ENCODE results near the gene TRAF3.

Gene TRAF3

GRCh38 chr14:102943454-102943853 is 166.2 kb downstream of the TRAF3 start:
- DNase-seq: no peak

GRCh38 chr14:102943979-102944378 is 166.7 kb downstream of the TRAF3 start:
- no peak for DNase-seq

- no peak for DNase-seq
Measured at GRCh38 chr14:102944448-102945330, 167.4 kb downstream of the TRAF3 start.

DNA sequence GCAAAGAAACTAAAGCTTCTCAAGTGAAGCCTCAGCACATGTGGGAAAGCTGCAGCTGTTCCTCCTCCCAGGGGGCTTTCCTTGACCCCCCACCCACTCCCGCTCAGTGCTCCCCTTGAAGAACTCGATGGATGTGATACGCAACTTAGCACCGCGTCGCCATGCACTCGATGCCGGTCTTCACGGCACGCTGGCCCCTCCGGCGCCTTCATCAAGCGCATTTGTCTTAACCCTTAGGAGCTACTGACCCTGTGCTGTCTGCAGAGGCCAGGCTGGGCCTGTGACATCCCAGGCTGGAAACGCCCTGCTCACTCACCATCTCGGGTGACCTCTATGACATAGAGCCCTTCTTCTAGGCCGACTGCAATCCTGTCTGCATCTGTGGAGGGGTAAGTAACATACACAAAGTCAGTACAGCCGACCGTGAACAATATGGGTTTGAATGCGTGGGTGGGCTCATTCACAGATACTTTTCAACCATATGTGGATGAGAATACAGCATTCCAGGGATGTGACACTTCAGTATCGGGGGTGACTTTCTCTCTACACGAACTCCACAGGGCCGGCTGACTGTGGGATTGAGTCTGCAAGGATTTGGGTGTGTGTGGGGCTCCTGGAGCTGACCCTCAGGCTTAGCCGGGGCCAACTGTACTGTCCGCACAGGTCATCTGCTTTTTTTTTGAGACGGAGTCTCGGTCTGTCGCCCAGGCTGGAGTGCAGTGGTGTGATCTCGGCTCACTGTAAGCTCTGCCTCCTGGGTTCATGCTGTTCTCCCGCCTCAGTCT is 168.3 kb downstream of the TRAF3 start:
- DNase-seq: no peak

DNA sequence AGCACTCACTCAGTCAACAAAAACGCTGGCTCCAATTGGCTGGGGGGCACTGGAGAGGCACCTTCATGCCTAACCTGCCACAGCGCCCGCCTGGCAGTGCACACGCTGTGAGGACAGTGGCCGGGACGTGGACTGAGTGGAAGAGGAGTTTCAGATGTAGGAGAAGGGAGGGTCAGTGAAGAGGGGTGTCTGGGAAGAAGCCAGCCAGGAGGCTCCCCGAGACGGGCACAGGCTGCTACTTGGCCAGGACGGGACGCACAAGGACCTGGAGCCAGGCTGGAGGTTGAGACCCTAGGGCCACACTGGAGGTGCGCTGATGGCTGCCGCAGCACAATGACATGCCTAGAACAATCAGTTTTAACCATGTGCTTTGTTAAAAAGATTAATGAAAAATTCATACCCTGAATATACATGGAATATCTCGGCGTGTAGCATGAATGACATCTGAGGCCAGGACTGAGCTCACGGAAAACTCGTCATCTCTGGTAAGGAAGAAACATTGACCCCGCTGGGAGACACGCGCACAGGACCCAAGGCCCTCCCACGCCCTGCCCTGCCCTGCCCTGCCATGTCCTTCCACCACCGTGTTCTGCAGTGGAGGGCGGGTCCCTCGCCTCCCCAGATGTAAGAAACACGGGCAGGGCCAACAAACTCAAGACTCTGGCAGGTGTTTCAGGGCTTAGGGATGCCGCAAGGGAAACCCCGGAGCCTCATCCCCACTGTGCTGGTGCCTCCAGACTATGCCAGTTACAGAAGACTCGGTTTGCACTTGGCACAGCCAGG is 170.3 kb downstream of the TRAF3 start:
- DNase-seq: no peak

- DNase-seq: no peak
Measured at GRCh38 chr14:102948698-102949061, 171.4 kb downstream of the TRAF3 start.

DNA sequence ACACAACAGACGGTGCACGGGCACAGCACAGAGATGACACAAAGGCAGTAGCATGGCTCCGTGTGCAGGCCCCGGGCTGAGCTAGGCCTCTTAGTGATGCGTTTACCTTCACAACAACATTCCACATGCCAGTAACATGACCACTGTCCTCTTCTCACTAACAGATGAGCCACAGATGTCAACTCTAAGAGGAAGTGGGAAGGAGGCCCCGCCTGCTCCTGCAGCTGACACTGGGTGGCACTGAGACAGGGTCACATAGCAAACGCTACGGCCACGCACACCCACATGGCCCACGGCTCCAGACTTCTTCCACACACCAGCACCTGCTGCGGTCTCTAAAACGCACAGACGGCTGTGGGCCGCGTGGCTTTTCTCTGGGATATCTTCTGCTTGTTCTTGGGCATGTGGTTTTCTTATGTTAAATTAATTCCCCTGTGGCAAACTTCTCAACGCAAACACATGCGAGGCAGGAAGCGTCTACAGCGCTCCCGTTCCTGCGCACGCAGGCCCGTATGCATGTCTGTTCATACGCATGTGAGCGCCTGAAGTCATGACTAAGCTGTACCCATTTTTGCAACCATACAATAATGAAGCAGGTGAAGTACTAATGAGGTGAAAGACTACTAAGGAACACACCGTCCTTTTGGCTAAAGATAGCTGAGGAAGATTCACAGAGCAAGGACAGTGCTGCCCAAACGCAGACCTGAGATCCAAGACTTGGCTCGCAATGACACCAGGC is 172.0 kb downstream of the TRAF3 start:
- DNase-seq: no peak

- DNase-seq: no peak
Measured at GRCh38 chr14:102949801-102950451, 172.7 kb downstream of the TRAF3 start.

- no peak for DNase-seq
Measured at GRCh38 chr14:102951034-102951433, 173.8 kb downstream of the TRAF3 start.

- DNase-seq: no peak
Measured at GRCh38 chr14:102951799-102952198, 174.6 kb downstream of the TRAF3 start.

DNA sequence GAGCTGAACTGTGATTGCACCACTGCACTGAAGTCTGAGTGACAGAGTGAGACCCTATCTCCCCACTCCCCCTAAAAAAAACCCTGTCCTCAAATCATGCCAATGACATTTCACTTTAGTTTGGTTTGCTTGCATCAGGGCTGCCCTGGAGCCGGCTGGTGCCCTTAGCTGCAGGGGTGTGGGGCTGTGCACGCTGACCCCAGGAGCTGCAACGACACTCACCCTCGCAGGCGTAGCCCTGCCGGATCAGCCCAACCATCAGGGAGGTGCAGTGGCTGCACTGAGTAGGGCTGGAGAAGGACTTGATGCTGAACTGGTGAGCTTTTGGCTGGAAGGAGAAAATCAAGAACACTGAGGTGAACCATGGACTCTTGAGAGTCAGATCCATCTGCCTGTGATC is 175.0 kb downstream of the TRAF3 start:
- no peak for DNase-seq

DNA sequence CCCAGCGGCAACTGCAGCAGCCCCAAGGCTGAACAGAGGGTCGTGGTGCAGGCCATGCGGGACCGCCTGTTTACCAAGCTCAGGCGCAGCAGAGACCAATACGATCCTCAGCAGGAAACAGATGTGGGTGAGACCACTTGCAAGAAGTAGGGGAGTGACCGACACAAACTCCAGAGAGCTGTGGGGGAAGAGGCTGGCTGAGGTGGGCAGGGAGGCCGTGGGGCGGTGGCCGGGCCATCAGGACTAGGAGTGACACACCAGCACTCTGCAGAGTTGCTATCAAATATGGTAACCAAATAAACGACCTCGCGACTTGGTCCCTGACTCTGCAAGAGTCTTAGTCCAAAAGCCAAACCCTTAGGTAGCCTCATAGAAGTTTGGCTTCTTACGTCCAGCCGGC is 175.9 kb downstream of the TRAF3 start:
- no peak for DNase-seq

DNA sequence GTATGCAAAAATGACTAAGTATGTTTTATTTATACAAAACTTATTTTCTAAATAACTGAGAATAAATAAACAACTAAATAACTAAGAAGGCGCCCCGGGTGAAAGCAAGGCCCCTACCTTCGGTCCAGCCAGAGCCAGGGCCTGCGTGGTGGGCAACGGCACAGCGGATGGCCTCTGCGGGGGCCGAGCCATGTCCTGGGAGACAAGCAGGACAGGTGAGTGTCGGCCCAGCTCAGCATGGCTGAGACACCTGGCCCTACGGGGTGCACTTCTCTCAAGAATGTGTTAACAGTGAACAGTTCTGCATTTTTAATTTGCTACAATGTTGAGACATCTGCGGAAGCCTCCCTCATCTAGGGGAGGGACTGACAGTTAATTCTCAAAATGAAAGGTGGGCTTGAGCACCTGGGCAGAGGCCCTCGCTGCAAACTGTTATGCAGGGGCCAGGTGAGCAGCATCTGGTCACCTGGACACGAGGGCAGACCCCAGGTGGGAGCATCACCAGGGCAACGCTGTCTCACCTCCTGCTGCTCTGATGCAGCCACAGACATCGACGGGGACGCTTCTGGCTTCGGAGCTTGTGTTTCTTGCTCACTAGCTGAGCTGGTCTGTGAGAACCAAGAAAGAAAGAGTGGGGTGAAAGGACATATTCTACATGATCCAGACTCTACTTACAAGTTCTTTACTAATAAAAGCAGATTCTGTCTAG is 177.0 kb downstream of the TRAF3 start:
- DNase-seq: no peak

GRCh38 chr14:102955636-102956408 is 178.6 kb downstream of the TRAF3 start:
- no peak for DNase-seq

DNA sequence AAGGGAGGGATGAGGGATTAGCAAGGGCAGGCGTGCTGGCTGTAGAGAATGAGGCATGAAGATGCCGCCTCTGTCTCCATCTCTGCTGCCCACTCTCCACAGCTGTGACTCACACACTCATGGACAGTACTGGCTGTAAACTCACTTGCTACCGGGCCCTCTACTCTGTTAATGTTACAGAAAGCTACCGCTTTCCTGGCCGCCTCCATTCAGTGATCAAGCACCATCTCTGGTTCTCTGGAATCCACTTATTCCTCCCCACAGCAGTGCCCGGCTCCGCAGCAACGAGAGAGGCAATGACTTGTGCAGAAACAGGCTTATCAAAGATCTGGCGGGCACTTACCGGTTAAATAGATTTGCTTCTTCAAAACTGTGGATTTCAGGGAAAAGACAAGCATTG is 180.0 kb downstream of the TRAF3 start:
- DNase-seq: no peak

- no peak for DNase-seq
Measured at GRCh38 chr14:102958461-102958860, 181.2 kb downstream of the TRAF3 start.
